HepG2 (cell line): ENCODE measurements around the gene SLC22A23. TPM values are rescaled to one million over a fixed set of nuclear protein-coding genes. Genes with fewer than 3 reads are reported as not detected.

Experiments used
- ATF7 ChIP-seq, 2 experiments: fragments of 450-650 bp in 1 of 2; sonication (generic) in 1 of 2; formaldehyde crosslinking in 1 of 2; IDR thresholded peaks; 2 replicates each; pipeline versions ENCODE4 v1.4.0 to v1.6.1; 2016 to 2020; ENCODE audit warnings: antibody characterized with exemption in 1 of 2, mild to moderate bottlenecking in 1 of 2, missing genetic modification reagents in 1 of 2
- CCAR2 ChIP-seq: fragments of 200-400 bp; formaldehyde crosslinking; optimal IDR thresholded peaks from 2 replicates; pipeline ENCODE3; 2018; ENCODE audit warnings: low read depth, mild to moderate bottlenecking, low read length, moderate library complexity
- FOXC1 ChIP-seq: sonication (generic); formaldehyde crosslinking; IDR thresholded peaks from 2 replicates; pipeline ENCODE4 v1.8.0; 2022; ENCODE audit warnings: mild to moderate bottlenecking, missing genetic modification reagents, borderline replicate concordance
- FOXK1 ChIP-seq: sonication (generic); formaldehyde crosslinking; IDR thresholded peaks from 2 replicates; pipeline ENCODE4 v1.4.0; 2020; ENCODE audit warnings: low read depth, missing genetic modification reagents, borderline replicate concordance
- HCFC1 ChIP-seq: fragments of 150-350 bp; IDR thresholded peaks from 2 replicates; pipeline ENCODE4 v1.6.1; 2014; ENCODE audit warnings: low read depth, low read length
- HMG20B ChIP-seq: conservative IDR thresholded peaks from 2 replicates; pipeline ENCODE4 v1.6.1; 2016; ENCODE audit warnings: missing genetic modification reagents, missing compliant biosample characterization
- HOXA3 ChIP-seq: sonication (generic); formaldehyde crosslinking; IDR thresholded peaks from 2 replicates; pipeline ENCODE4 v1.5.0; 2020; ENCODE audit warnings: missing genetic modification reagents
- NKX3-1 ChIP-seq: sonication (generic); formaldehyde crosslinking; IDR thresholded peaks from 2 replicates; pipeline ENCODE4 v1.5.0; 2020; ENCODE audit warnings: missing genetic modification reagents
- RELA ChIP-seq: sonication (generic); formaldehyde crosslinking; IDR thresholded peaks from 2 replicates; pipeline ENCODE4 v1.4.0; 2020; ENCODE audit warnings: missing genetic modification reagents
- SMAD3 ChIP-seq: sonication (generic); formaldehyde crosslinking; IDR thresholded peaks from 2 replicates; pipeline ENCODE4 v1.4.0; 2020; ENCODE audit warnings: missing genetic modification reagents
- TARDBP ChIP-seq: sonication (generic); formaldehyde crosslinking; IDR thresholded peaks from 2 replicates; pipeline ENCODE4 v1.8.0; 2022; ENCODE audit warnings: mild to moderate bottlenecking, missing genetic modification reagents
- UBTF ChIP-seq: sonication (generic); formaldehyde crosslinking; IDR thresholded peaks from 2 replicates; pipeline ENCODE4 v1.4.0; 2020; ENCODE audit warnings: mild to moderate bottlenecking, missing genetic modification reagents
- ZBTB3 ChIP-seq: sonication (generic); formaldehyde crosslinking; IDR thresholded peaks from 2 replicates; pipeline ENCODE4 v1.4.0; 2020; ENCODE audit warnings: low read depth, mild to moderate bottlenecking, moderate library complexity, missing genetic modification reagents, borderline replicate concordance
- ZNF296 ChIP-seq: sonication (generic); formaldehyde crosslinking; conservative IDR thresholded peaks from 2 replicates; pipeline ENCODE4 v1.5.0; 2020; ENCODE audit warnings: mild to moderate bottlenecking, missing genetic modification reagents
- ZNF33A ChIP-seq: sonication (generic); formaldehyde crosslinking; IDR thresholded peaks from 2 replicates; pipeline ENCODE4 v1.5.1; 2020; ENCODE audit warnings: missing genetic modification reagents, mild to moderate bottlenecking, moderate library complexity, borderline replicate concordance
- ZNF629 ChIP-seq: sonication (generic); formaldehyde crosslinking; conservative IDR thresholded peaks from 2 replicates; pipeline ENCODE4 v1.5.0; 2020; ENCODE audit warnings: missing genetic modification reagents
- ZNF749 ChIP-seq: sonication (generic); formaldehyde crosslinking; IDR thresholded peaks from 2 replicates; pipeline ENCODE4 v1.8.0; 2022; ENCODE audit warnings: mild to moderate bottlenecking, missing genetic modification reagents, moderate library complexity, borderline replicate concordance
- polyA plus RNA-seq, 8 experiments: library from polyadenylated mRNA; depleted of rRNA in 3 of 8; stranded (reverse) in 7 of 8; unstranded in 1 of 8; fragments of >200 nt; fragmentation: Illumina TruSeq in 4 of 8; extraction: Trizol in 4 of 8; gene quantifications; 2 replicates each; pipeline versions ENCODE4 v1.2.1 to v1.2.3, GENCODE V29; 2011 to 2016; ENCODE audit warnings: low read depth in 4 of 8, missing spikeins in 1 of 8, mixed read lengths in 1 of 8; ENCODE audit not compliant: insufficient read depth in 1 of 8
- total RNA-seq, 5 experiments: library from RNA; depleted of rRNA; stranded (reverse); fragments of >200 nt; fragmentation: Illumina TruSeq; extraction: Trizol; gene quantifications; 2 replicates each; pipeline ENCODE4 v1.2.3, GENCODE V29; 2016; ENCODE audit warnings: low read depth in 1 of 5
- TF ChIP-seq, protein P1 (sequence below): IDR thresholded peaks from 2 replicates; pipeline ENCODE4 v1.6.1; 2016; ENCODE audit warnings: low read depth, missing genetic modification reagents, missing compliant biosample characterization
- TF ChIP-seq, protein P2 (sequence below): sonication (generic); formaldehyde crosslinking; IDR thresholded peaks from 2 replicates; pipeline ENCODE4 v1.4.0; 2020; ENCODE audit warnings: mild to moderate bottlenecking, missing genetic modification reagents, borderline replicate concordance
- TF ChIP-seq, protein P3 (sequence below): IDR thresholded peaks from 2 replicates; pipeline ENCODE4 v1.6.1; 2016

The SLC22A23 gene
- total and polyA plus RNA-seq, 2 of the 13 experiments (the other 11 are each of a cell fraction or from before 2014, with no cell fraction given), result 11.8 to 17.5 TPM

- TF ChIP-seq ATF7 (IDR thresholded peaks at IDR 0.05), result no peak
- TF ChIP-seq ATF7 (CRISPR knock-in tag; IDR thresholded peaks at IDR 0.05), result no peak
- TF ChIP-seq ZNF296 (CRISPR knock-in tag), result no peak
- no peak for TF ChIP-seq ZNF749 (CRISPR knock-in tag)
- no peak for TF ChIP-seq HOXA3 (CRISPR knock-in tag)
- no peak; the same call in 1 of the 2 replicates for TF ChIP-seq UBTF
- no peak for TF ChIP-seq HCFC1
- TF ChIP-seq SMAD3, result no peak
- no peak for TF ChIP-seq ZNF629 (CRISPR knock-in tag)
- TF ChIP-seq, protein P1, sequence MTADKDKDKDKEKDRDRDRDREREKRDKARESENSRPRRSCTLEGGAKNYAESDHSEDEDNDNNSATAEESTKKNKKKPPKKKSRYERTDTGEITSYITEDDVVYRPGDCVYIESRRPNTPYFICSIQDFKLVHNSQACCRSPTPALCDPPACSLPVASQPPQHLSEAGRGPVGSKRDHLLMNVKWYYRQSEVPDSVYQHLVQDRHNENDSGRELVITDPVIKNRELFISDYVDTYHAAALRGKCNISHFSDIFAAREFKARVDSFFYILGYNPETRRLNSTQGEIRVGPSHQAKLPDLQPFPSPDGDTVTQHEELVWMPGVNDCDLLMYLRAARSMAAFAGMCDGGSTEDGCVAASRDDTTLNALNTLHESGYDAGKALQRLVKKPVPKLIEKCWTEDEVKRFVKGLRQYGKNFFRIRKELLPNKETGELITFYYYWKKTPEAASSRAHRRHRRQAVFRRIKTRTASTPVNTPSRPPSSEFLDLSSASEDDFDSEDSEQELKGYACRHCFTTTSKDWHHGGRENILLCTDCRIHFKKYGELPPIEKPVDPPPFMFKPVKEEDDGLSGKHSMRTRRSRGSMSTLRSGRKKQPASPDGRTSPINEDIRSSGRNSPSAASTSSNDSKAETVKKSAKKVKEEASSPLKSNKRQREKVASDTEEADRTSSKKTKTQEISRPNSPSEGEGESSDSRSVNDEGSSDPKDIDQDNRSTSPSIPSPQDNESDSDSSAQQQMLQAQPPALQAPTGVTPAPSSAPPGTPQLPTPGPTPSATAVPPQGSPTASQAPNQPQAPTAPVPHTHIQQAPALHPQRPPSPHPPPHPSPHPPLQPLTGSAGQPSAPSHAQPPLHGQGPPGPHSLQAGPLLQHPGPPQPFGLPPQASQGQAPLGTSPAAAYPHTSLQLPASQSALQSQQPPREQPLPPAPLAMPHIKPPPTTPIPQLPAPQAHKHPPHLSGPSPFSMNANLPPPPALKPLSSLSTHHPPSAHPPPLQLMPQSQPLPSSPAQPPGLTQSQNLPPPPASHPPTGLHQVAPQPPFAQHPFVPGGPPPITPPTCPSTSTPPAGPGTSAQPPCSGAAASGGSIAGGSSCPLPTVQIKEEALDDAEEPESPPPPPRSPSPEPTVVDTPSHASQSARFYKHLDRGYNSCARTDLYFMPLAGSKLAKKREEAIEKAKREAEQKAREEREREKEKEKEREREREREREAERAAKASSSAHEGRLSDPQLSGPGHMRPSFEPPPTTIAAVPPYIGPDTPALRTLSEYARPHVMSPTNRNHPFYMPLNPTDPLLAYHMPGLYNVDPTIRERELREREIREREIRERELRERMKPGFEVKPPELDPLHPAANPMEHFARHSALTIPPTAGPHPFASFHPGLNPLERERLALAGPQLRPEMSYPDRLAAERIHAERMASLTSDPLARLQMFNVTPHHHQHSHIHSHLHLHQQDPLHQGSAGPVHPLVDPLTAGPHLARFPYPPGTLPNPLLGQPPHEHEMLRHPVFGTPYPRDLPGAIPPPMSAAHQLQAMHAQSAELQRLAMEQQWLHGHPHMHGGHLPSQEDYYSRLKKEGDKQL, result no peak
- TF ChIP-seq TARDBP, result 0 out of 2 replicates have a peak, but pooled peaks have one; percentile 25
- TF ChIP-seq NKX3-1 (CRISPR knock-in tag), result no peak
- TF ChIP-seq, protein P2, sequence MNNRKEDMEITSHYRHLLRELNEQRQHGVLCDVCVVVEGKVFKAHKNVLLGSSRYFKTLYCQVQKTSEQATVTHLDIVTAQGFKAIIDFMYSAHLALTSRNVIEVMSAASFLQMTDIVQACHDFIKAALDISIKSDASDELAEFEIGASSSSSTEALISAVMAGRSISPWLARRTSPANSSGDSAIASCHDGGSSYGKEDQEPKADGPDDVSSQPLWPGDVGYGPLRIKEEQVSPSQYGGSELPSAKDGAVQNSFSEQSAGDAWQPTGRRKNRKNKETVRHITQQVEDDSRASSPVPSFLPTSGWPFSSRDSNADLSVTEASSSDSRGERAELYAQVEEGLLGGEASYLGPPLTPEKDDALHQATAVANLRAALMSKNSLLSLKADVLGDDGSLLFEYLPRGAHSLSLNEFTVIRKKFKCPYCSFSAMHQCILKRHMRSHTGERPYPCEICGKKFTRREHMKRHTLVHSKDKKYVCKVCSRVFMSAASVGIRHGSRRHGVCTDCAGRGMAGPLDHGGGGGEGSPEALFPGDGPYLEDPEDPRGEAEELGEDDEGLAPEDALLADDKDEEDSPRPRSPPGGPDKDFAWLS (CRISPR knock-in tag), result no peak
- 0 out of 2 replicates have a peak, but pooled peaks have one; percentile 21 for TF ChIP-seq FOXK1 (CRISPR knock-in tag)
- TF ChIP-seq HMG20B, result no peak
- TF ChIP-seq ZBTB3 (CRISPR knock-in tag), result no peak
- TF ChIP-seq ZNF33A (CRISPR knock-in tag), result no peak
- 0 out of 2 replicates have a peak, but pooled peaks have one; percentile 57 for TF ChIP-seq FOXC1 (CRISPR knock-in tag)
- no peak for TF ChIP-seq CCAR2
- TF ChIP-seq, protein P3, sequence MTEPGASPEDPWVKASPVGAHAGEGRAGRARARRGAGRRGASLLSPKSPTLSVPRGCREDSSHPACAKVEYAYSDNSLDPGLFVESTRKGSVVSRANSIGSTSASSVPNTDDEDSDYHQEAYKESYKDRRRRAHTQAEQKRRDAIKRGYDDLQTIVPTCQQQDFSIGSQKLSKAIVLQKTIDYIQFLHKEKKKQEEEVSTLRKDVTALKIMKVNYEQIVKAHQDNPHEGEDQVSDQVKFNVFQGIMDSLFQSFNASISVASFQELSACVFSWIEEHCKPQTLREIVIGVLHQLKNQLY (CRISPR knock-in tag), result no peak
- no peak for TF ChIP-seq RELA (CRISPR knock-in tag)
These were observed 84.5 kb downstream of the SLC22A23 start (continued) for GRCh38 chr6:3372184-3372846.
